Hematopoietic multipotent progenitor cell treated with erythropoietin and hydrocortisone succinate and interleukin-3 and kit ligand, for 4 days (in vitro differentiated cells): ENCODE data around the gene MKX.

Experiments used
- DNase-seq: peaks from one replicate; pipeline ENCODE4 v3.0.0-alpha.2; 2015

Gene MKX, protein sequence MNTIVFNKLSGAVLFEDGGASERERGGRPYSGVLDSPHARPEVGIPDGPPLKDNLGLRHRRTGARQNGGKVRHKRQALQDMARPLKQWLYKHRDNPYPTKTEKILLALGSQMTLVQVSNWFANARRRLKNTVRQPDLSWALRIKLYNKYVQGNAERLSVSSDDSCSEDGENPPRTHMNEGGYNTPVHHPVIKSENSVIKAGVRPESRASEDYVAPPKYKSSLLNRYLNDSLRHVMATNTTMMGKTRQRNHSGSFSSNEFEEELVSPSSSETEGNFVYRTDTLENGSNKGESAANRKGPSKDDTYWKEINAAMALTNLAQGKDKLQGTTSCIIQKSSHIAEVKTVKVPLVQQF

DNA sequence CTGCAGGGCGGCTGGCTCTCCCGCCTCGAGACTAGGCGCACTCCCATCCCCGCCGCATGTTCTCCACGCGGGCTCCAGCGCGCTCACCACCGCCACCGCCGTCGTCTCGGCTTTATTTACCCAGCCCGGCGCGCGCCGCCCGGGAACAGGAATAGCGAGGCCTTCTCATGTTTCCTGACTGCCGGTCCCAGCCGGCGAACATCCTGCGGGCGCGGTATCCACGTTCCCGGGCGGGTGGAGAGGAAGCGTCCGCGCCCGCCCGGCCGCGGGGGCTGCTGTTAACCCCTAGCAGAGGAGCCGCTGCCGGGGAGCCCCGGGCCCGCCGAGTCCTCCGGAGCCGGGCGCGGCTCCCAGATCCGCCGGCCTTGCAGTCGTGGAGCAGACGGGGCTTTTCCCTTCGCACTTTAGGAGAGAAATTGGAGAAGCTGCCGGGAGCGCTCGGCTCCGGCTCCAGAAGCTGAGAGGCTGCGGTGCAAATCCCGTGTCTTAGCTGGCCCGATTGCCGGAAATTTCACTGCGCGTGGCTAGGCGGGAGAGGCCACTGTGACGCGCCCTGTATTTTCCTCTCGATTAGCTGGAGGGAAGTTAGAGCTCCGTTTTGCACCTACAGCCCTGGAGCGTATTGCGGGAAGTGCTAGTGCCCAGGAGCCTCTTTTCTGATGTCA, at the start of gene MKX:
TSS of gene MKX (minus strand) at position 88 of the 665 bp plus-strand sequence. CDS start 2,404 bp downstream, outside the sequence.
- DNase-seq, result peak; percentile 56

DNA sequence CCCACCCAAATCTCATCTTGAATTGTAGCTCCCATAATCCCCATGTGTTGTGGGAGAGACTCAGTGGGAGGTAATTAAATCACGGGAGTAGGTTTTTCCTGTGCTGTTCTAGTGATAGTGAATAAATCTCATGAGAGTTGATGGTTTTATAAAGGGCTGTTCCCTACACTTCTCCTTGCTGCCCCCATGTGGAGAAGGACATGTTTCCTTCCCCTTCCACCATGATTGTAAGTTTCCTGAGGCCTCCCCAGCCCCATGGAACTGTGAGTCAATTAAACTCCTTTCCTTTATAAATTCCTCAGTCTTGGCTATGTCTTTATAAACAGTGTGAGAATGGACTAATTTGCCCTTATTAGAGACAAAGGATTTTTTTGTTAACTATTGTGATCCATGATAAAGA, 48.5 kb upstream of the MKX start:
- DNase-seq, result peak; percentile 18

DNA sequence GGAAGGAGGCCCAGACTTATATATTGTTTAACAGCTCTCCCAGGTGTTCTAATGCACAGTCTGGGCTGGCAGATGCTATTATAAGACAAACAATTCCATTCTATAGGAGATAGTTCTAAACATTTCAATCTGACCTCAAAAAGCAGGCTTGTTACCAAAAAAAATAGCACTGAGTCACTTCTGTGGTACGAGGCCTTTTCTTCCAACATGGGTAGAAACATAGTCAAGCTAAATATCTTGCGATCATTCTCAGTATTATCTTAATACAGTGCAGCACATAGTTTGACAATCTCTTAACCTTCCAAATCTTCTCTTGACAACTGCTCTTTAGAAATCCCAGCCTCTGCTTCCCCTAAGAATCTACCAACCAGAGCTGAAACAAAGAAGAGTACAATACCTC, 46.6 kb upstream of the MKX start:
- DNase-seq, result no peak

DNA sequence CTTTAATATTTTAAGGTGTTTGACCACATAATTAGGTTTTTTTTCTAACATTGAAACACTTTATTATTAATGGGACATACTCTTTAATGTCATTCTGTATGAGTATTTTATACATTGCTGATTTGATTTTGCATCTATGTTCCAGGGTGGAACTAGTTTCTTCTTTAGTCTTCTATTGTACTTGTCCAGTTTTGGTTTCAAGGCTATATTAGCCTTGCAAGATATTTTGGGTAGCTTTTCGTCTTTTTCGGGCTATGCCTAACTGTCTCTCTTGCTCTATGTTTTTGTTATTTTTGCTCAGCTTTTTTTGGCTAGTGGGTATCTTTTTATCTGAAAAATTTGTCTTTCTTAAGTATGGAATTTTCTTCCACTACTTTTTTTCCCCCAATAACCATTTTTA, 38.7 kb upstream of the MKX start:
- DNase-seq, result no peak

DNA sequence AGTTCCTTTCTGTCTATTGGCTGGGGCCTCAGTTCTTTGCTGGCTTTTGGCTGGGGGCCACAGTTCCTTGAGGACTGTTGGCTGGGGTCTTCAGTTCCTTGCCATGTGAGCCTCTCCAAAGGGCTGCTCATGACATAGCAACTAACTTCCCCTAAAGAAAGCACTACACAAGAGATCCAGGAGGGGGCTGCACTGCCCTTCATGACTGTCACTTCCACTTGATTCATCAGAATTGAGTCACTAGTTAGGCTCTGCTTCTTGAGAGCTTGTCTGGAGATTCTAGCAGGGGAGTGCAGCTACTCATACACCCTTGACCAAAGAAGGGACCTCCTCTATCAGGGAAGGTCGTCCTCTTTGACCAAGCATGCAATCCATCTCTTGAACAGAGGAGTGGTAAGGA, 38.0 kb upstream of the MKX start:
- DNase-seq, result peak; percentile 71

DNA sequence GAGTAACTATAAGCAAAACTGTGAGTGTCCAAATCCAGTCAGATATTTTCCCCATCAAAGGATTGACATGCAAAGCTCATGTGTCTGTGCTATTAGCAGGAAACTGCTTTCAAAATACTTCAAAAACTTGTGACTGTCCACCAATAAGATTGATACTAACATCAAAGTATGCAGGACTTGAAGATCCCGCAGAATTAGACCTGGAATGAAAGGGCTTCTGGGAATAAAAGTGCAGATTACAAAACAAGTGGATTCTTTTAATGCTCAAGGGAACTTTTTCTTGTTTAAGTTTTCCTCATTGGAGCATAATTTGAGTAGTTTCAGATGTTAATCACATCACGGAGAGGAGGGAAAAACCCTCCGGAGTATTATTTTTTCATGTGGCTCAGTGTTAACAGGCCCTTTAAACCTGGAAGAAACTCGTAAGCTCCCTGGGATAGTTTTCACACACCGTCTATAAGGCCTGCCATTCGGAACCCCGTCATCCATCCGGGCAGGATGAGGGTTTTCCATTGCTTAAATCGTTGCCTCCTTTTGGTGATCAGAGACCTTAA, 33.9 kb upstream of the MKX start:
- DNase-seq, result no peak

DNA sequence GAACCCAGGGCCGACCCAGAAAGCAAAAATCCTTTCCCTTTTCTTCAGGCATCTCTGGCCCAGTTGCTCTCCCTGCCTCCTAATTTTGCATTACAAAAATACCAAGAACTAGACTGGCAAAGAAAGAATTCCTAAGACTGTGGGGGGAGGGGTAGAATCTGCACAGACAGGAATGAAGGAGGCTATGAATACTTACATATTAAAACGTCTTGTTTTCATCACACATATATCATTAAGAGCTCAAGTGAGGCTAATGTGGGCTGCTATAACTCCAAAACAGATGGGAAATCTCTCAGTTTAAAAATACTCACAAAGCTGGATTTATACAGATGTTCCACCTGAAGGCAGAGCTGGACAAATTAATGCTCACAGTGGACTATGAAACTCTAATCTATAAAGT, 29.2 kb upstream of the MKX start:
- no peak for DNase-seq

DNA sequence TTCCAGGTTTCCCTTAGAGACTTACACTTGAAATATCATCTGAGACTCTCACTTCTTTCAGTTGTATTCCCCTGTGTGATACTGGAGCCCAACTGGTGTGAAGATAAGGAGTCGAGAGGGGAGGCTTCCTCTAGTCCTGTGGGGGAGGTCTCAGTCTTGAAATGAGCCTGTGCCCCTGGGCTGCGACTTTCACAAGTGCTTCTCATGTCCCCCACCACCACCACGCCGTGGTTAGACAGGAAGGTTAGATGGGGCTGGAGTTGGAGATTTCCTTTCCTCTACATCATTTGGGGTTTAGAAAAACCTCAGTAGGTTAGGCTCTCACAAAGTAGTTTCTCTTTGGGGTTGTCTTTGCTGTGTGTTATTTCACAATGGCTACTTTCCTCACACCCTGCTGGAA, 25.6 kb upstream of the MKX start:
- peak; percentile 23 for DNase-seq

DNA sequence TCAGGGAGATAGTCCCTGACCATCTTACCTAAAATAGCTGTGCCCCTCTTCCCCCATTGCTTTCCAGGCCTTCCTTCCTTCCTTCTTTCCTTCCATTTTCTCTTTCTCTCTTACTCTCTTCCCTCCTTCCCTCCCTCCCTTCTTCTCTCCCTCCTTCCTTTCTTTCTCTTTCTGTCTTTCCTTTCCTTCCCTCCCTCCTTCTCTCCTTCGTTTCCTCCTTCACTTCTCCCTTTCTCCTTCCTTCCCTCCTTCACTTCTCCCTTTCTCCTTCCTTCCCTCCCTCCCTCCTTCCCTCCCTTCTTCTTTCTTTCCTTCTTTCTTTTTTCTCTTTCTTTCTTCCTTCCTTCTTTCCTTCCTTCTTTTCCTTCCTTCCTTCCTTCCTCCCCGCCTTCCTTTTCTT, 24.6 kb upstream of the MKX start:
- DNase-seq, result no peak

DNA sequence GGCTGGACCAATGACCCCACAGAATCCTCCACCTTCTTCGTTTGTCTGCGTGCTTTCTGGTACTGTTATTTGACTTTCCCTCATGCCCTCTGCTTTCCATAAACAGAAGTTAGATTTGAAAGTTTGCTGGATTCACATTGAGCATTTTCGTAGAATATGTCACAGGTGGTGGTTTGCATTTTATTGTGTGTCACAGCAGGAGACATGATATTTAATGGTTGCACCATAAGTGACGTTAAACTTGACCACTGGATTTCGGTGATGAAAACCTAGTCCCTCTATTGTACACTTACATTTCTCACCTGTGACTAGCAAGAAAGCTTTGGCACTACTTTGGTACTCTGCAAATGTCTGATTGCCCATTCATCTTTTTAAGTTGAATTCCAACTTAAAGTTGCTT, 15.2 kb upstream of the MKX start:
- DNase-seq, result no peak

DNA sequence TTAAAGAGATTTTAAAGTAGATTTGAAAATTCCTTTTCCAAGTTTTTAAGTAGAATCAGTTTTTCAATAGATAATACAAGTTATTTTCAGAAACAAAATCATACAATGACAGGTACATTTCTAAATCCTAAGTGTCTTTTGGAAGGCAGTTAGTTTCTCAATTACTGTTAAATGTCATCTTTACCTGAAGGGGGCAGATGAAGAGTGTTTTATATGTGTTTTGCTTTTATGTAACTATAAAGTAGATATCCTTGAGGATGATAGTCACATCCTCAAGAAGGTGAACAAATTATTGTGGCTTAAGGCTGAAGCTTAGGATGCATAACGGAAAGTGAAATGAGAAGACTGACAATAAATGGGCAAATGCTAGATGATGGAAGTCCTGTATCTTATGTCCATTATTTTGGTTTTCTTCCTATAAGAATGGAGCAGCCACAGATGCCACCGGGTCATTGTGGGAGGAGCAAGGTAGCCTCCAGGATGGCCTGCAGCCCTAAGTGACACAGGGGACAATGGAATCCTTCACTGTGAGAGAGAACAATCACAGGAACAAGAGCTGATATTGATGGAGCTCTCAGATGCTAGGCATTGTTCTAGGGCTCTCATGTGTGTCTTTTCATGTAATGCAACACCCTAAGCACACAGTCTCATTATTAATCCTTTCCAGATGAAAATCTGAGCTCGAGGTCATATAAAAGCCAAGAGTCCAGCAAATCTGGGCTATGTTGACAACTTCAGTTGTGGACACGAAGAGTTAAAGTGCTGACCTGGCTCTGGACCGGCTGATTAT, 14.1 kb upstream of the MKX start:
- DNase-seq, result peak; percentile 9

DNA sequence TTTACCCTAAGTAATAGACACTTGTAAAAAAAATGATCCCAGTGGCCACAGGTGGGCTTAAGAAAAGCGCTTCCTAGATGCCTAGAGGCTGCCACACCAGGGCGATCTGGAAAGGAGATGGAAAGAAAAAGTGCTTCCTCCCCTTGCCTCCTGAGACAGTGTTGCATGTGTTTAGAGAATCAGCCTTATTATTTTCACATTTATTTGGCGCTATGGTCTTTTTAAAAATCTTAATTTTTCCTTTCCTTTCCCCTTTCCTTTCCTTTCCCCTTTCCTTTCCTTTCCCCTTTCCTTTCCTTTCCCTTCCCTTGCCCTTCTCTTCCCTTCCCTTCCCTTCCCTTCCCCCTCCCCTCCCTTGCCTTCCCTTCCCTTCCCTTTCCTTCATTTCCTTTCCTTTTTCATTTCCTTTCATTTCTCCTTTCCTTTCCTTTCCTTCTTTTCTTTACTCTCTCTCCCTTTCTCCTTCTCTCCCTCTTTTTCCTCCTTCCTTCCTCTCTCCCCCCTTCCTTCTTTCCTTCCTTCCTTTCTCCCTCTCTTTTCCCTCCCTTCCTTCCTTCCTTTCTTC, 7.1 kb upstream of the MKX start:
- DNase-seq, result no peak

DNA sequence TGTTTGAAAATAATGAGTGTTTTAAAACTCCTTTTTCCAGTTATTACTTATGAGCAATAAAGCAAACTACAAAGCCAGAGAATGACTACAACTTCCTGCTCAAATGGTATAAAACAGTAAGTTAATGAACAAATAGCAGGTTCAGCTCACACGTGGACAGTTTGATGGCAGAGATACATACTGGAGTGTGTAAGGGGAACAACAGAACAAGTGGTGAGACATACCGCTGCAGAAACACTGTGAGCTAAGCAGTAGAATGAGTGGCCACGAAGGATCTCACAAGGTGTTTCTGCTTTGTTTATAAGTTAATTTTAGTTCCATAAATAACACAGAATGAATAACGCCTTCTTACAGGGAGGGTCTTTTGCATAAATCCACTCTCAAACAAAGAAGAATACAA, 3.0 kb upstream of the MKX start:
- DNase-seq, result no peak

DNA sequence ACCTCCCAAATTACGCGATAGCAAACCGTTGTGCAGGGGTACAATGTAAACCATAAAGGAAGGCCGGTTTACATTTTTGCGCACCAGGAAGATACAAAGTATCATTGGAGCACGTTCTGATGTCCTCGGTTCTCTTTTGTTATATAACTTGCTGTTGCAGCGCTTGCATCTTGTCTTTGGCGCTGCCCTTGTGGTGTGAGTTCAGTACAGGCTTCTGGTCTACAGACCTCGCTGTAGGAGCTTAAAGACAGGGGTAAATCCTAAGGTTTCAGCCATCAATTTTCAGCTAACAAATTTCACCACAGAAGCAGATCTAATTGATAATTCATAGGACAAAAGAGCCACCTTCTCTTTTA, 1.5 kb upstream of the MKX start:
- peak; percentile 47 for DNase-seq

DNA sequence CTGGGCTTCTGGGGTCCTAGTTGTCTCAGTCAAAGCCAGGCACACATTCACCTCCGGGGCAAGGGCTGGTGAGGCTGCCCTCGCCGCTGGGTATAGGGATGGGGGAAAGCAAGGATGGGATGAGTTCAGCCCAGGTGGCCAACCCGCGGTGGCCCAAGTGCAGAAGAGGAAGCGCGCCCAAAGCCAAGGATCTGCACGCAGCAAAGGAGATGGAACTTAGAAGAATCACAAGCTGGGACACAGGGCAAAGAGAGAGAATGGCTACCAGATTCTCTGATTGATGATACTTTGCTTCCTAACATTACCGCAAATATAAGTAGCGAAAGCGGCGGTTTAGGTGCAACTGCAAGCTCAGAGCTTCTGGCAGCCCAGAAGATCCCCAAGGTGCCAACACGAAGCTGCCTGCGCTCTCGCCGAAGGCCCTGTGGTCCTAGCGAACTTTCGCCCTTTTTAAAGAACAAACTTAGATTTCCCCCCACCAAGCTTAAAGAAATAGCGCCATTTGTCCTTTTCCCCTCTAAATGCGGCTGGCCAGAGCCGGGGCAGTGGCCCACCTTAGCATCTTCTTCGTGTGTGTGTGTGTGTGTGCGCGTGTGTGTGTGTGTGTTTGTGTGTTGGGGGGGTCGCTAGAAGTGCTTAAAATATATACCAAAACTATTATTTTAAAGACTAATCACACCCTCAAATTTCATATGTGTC, 927 bp upstream of the MKX start:
- DNase-seq, result peak; percentile 13

DNA sequence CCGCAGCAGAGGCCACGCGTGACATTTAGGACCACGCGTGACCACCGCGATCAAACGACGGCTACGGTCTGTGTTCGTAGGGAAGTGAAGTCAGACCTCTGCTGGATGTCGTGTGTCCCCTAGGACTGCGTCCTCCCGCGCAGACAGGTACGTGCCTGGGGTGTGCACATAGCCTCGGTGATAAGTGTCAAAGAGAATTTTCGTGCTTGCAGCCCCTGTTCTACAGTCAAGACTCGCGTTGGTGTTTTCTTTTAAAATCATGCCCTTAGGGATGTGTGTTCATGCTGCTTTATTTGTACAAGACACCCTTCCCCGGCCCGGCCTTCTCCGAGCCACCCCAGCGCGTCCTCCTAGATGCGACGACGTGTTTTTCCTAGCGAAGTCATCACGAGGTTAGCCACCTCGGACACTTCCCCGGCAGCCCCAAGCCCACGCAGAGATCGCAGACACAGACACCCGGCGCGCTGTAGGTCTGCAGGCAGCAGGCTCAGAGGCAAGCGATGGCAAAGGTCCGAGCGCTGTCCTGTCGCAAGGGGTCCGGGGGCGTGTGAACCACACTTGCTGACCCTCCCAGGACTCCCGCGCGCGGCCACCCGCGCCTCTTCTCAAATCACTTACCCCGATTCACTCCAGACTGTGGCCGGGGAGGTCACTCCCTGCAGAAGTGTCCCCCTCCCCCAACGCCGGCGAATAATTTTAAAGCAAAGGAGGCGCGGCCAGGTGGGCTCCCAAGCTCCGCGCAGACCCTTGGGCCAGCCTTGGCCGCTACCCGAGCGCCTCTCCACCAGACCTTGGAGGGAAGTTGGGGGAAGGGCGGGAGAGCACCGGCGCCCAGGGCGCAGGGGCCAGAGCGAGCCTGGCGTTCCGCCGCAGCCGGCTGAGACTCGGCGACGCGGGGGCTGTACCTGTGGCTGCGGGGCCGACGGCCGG, 552 bp downstream of the MKX start:
- DNase-seq, result peak; percentile 37

DNA sequence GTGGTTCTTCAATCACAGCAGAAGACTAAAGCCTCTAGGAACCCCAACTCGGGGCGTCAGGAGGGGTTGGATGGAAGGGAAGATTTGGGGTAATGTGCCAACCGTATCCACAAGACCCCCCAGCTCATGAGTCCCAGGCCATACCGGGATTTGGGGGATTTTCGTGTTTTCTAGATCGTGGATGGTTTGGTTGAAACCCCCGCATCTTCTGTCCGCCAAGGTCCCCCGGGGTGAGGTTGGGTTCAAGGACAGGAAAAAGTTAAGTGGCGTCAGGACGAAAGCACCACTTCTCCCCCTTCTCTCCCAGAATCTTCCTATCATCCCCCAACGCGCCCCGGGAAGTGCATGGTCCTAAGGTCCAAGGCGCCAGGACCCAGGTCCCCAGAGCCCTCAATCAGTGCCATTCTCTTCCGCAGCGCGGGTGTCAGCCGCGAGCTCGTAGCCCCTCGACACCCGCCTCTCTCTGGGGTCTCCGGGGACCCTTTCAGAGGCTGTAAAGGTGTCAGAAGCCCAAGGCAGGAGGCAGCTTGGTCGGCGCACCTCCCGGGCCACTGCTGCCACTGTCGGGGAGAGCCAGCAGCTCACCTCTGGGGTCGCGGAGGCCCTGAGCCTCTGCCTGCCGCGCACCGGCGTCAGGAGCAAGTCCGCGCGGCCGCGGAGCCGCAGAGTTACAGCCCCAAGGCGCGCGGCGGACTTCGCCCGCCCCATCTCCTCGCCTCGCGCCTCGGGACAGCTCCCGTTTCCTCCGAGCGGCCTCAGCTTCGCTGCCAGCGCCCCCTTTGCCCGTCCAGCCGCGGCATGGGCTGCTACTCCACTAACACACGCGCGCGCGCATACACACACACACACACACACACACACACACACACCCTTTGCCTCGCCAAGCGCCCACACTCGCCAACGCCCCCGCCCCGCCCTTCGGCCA, 1.5 kb downstream of the MKX start:
- DNase-seq, result peak; percentile 61

DNA sequence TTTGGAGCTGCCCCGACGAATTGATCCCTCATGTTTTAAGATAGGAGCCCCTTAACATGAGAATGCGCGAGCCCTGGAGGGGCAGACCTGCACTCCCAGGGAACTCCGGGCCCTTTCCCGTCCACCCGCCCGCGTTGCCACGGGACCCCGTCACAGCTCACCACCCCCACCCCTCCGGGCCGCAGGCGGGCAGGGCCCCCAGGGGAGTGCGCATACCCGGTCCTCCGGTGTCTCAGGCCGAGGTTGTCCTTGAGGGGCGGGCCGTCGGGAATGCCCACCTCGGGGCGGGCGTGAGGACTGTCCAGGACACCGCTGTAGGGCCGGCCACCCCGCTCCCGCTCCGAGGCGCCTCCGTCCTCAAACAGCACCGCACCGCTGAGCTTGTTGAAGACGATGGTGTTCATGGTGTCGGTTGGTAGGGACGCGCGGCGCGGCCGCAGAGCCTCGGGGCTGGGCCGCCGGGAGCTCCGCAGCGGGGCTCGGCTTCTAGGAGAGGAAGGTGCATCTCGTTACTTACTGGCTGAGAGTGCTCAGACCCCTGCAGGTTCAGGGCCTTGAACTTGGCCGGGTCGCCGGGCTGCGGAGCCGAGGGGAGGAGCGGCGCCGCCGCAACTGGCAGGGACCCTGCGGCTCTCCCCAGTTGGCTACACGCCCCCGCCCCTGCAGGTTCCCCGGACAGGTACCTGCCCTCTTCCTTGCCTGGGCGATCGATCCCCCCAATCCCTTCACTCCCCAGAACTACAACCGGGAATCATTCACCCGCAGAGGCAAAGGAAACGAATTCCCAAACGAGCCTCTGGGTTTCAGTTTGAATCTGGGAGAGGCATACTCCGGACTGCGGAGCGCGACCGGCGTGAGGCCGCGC, 2.4 kb downstream of the MKX start:
- peak; percentile 48 for DNase-seq
